HUES64 (cell line): Measurements from ENCODE around the gene COL7A1.
"Not testable (repeated sequence)": the region's sequence is repeated elsewhere in the genome, so short reads cannot be mapped to it uniquely, and the experiment has no call there.

ENCODE experiments used
- H3K27ac ChIP-seq: 2 replicates; pipeline ENCODE4 v1.7.0; 2013; ENCODE audit warnings: low read depth, low read length, inconsistent platforms
- H3K27me3 ChIP-seq: 2 replicates; pipeline ENCODE4 v1.6.1; 2013; ENCODE audit warnings: mild to moderate bottlenecking, low read length; ENCODE audit not compliant: insufficient read depth
- H3K36me3 ChIP-seq: 2 replicates; pipeline ENCODE4 v1.6.1; 2013; ENCODE audit warnings: mild to moderate bottlenecking, low read length; ENCODE audit not compliant: insufficient read depth
- H3K4me1 ChIP-seq: 2 replicates; pipeline ENCODE4 v1.6.1; 2013; ENCODE audit warnings: mild to moderate bottlenecking, low read length, moderate library complexity; ENCODE audit not compliant: insufficient read depth
- H3K4me3 ChIP-seq: 2 replicates; pipeline ENCODE4 v1.5.1; 2013; ENCODE audit warnings: mild to moderate bottlenecking, low read length, moderate library complexity
- H3K9ac ChIP-seq: 2 replicates; pipeline ENCODE4 v1.6.1; 2013; ENCODE audit warnings: mild to moderate bottlenecking, low read depth, low read length
- H3K9me3 ChIP-seq: 2 replicates; pipeline ENCODE4 v1.6.1; 2013; ENCODE audit warnings: low read depth, low read length; ENCODE audit not compliant: insufficient read depth
- WGBS: fragments of 150-250, 120-280 bp; methylation state at CpG from one replicate; pipeline ENCODE4 v1.1.7; 2013; ENCODE audit warnings: missing lambda C conversion rate; 5-methylcytosine and 5-hydroxymethylcytosine counted together

The COL7A1 gene

GRCh38 chr3:48535578-48535977 is 59.6 kb downstream of the COL7A1 start:
- Histone ChIP-seq H3K9me3 (no peaks in the 10 kb centered on the region), H3K4me1 (no peaks in the 10 kb centered on the region), H3K27ac (no peak overlapping the region), H3K4me3 (no peak overlapping the region), H3K27me3 (no peaks in the 10 kb centered on the region), H3K36me3 (peaks cover 92% of the 10 kb centered on the region), H3K9ac (no peak overlapping the region)
- WGBS = 95% methylated on average over 4 of the region's 4 CpGs

- H3K27ac ChIP-seq = no peak overlapping the region
- no peak overlapping the region for H3K4me3 ChIP-seq
- no peak overlapping the region for H3K9ac ChIP-seq
- peaks cover 88% of the 10 kb centered on the region for H3K36me3 ChIP-seq
- H3K9me3 ChIP-seq = no peaks in the 10 kb centered on the region
- WGBS = 88% methylated on average over 1 of the region's 2 CpGs
- no peaks in the 10 kb centered on the region for H3K4me1 ChIP-seq
- no peaks in the 10 kb centered on the region for H3K27me3 ChIP-seq
These were observed 62.2 kb downstream of the COL7A1 start for GRCh38 chr3:48532977-48533337.

- peaks cover 88% of the 10 kb centered on the region for H3K36me3 ChIP-seq
- no peaks in the 10 kb centered on the region for H3K9me3 ChIP-seq
- no peaks in the 10 kb centered on the region for H3K4me1 ChIP-seq
- no peak overlapping the region for H3K4me3 ChIP-seq
- 88% methylated on average over 3 of the region's 6 CpGs for WGBS
- H3K27ac ChIP-seq = no peak overlapping the region
- no peaks in the 10 kb centered on the region for H3K27me3 ChIP-seq
- no peak overlapping the region for H3K9ac ChIP-seq
These were observed 62.7 kb downstream of the COL7A1 start for GRCh38 chr3:48532271-48532976.

- not testable (repeated sequence) for H3K27me3 ChIP-seq, H3K4me3 ChIP-seq, H3K9me3 ChIP-seq, H3K9ac ChIP-seq, H3K27ac ChIP-seq, H3K4me1 ChIP-seq
- 95% methylated on average over 3 of the region's 4 CpGs for WGBS
- H3K36me3 ChIP-seq = peaks cover 82% of the 10 kb centered on the region
These were observed 64.4 kb downstream of the COL7A1 start for GRCh38 chr3:48530701-48531100.

- Histone ChIP-seq H3K9me3 (no peaks in the 10 kb centered on the region), H3K27me3 (no peaks in the 10 kb centered on the region), H3K36me3 (peaks cover 82% of the 10 kb centered on the region), H3K9ac (no peak overlapping the region), H3K27ac (no peak overlapping the region), H3K4me1 (no peaks in the 10 kb centered on the region), H3K4me3 (no peak overlapping the region)
- WGBS = 99% methylated on average over 3 of the region's 3 CpGs
These were observed 66.4 kb downstream of the COL7A1 start for GRCh38 chr3:48528754-48529153.

- Histone ChIP-seq H3K27ac (no peak overlapping the region), H3K27me3 (no peaks in the 10 kb centered on the region), H3K4me3 (no peak overlapping the region), H3K9me3 (no peaks in the 10 kb centered on the region), H3K9ac (no peak overlapping the region), H3K4me1 (no peaks in the 10 kb centered on the region), H3K36me3 (peaks cover 82% of the 10 kb centered on the region)
- 94% methylated on average over 8 of the region's 9 CpGs for WGBS
These were observed 67.1 kb downstream of the COL7A1 start for GRCh38 chr3:48528048-48528447.

GRCh38 chr3:48524970-48525369 is 70.2 kb downstream of the COL7A1 start:
- Histone ChIP-seq H3K36me3 (peaks cover 77% of the 10 kb centered on the region), H3K4me1 (no peaks in the 10 kb centered on the region), H3K27ac (no peak overlapping the region), H3K9me3 (no peaks in the 10 kb centered on the region), H3K4me3 (no peak overlapping the region), H3K27me3 (no peaks in the 10 kb centered on the region), H3K9ac (no peak overlapping the region)
- WGBS = 98% methylated on average over 9 of the region's 9 CpGs

GRCh38 chr3:48521635-48522034 is 73.5 kb downstream of the COL7A1 start:
- H3K9ac ChIP-seq = no peak overlapping the region
- H3K4me1 ChIP-seq = no peaks in the 10 kb centered on the region
- H3K4me3 ChIP-seq = no peak overlapping the region
- WGBS = 94% methylated on average over 6 of the region's 6 CpGs
- no peak overlapping the region for H3K27ac ChIP-seq
- H3K27me3 ChIP-seq = no peaks in the 10 kb centered on the region
- H3K36me3 ChIP-seq = peaks cover 58% of the 10 kb centered on the region
- H3K9me3 ChIP-seq = no peaks in the 10 kb centered on the region

- no peaks in the 10 kb centered on the region for H3K27me3 ChIP-seq
- no peak overlapping the region for H3K4me3 ChIP-seq
- WGBS = 96% methylated on average over 9 of the region's 9 CpGs
- H3K27ac ChIP-seq = no peak overlapping the region
- peaks cover 40% of the 10 kb centered on the region for H3K36me3 ChIP-seq
- H3K4me1 ChIP-seq = no peaks in the 10 kb centered on the region
- no peaks in the 10 kb centered on the region for H3K9me3 ChIP-seq
- no peak overlapping the region for H3K9ac ChIP-seq
These were observed 75.9 kb downstream of the COL7A1 start for GRCh38 chr3:48519277-48519643.

- H3K4me1 ChIP-seq = no peaks in the 10 kb centered on the region
- WGBS = 90% methylated on average over 12 of the region's 12 CpGs
These were observed 76.4 kb downstream of the COL7A1 start for GRCh38 chr3:48518638-48519276.

GRCh38 chr3:48518069-48518468 is 77.1 kb downstream of the COL7A1 start:
- Histone ChIP-seq H3K9me3 (no peaks in the 10 kb centered on the region), H3K36me3 (peaks cover 28% of the 10 kb centered on the region), H3K9ac (no peak overlapping the region), H3K4me1 (no peaks in the 10 kb centered on the region), H3K27me3 (no peaks in the 10 kb centered on the region), H3K4me3 (no peak overlapping the region), H3K27ac (no peak overlapping the region)
- 95% methylated on average over 6 of the region's 6 CpGs for WGBS

More at GRCh38 chr3:48518638-48519276, 76.4 kb downstream of the COL7A1 start:
- Histone ChIP-seq H3K27me3 (no peaks in the 10 kb centered on the region), H3K9ac (no peak overlapping the region), H3K9me3 (no peaks in the 10 kb centered on the region), H3K27ac (no peak overlapping the region), H3K4me3 (no peak overlapping the region), H3K36me3 (peaks cover 35% of the 10 kb centered on the region)
